Measurements from ENCODE around the gene AFF3.

GRCh38 chr2:100038011-100038410, 104.4 kb downstream of the AFF3 start:
- no peak for TF ChIP-seq POLR2A (IDR thresholded peaks at IDR 0.05)
- TF ChIP-seq, protein P1, sequence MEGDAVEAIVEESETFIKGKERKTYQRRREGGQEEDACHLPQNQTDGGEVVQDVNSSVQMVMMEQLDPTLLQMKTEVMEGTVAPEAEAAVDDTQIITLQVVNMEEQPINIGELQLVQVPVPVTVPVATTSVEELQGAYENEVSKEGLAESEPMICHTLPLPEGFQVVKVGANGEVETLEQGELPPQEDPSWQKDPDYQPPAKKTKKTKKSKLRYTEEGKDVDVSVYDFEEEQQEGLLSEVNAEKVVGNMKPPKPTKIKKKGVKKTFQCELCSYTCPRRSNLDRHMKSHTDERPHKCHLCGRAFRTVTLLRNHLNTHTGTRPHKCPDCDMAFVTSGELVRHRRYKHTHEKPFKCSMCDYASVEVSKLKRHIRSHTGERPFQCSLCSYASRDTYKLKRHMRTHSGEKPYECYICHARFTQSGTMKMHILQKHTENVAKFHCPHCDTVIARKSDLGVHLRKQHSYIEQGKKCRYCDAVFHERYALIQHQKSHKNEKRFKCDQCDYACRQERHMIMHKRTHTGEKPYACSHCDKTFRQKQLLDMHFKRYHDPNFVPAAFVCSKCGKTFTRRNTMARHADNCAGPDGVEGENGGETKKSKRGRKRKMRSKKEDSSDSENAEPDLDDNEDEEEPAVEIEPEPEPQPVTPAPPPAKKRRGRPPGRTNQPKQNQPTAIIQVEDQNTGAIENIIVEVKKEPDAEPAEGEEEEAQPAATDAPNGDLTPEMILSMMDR (IDR thresholded peaks at IDR 0.05) = no peak
